ENCODE measurements around the gene GNPTG. TPM values are rescaled to one million over a fixed set of nuclear protein-coding genes. Genes with fewer than 3 reads are reported as not detected.

Gene GNPTG
- total and polyA plus RNA-seq, 2 of the 13 experiments (the other 11 are each of a cell fraction or from before 2014, with no cell fraction given) = 22.7 to 71.1 TPM

DNA sequence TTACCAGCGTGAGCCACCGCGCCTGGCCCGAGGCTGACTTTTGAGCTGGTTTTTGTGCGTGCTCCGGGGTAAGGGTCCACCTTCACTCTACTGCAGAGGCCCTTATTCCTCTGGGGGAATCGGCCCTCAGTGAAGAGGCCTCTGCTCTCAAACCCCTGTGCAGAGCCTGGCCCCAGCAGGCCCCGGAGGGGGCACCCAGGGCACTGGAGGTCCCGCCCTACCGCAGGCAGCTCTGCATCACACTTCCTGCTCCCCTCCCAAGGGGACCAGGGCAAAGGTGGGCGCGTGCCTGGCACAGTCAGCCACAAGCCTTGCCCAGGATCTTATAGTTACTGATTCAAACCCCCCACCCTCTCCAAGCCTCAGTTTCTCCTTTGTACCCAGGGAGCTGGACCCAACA lies 45.9 kb upstream of the GNPTG start (continued):
- TF ChIP-seq, protein P1, sequence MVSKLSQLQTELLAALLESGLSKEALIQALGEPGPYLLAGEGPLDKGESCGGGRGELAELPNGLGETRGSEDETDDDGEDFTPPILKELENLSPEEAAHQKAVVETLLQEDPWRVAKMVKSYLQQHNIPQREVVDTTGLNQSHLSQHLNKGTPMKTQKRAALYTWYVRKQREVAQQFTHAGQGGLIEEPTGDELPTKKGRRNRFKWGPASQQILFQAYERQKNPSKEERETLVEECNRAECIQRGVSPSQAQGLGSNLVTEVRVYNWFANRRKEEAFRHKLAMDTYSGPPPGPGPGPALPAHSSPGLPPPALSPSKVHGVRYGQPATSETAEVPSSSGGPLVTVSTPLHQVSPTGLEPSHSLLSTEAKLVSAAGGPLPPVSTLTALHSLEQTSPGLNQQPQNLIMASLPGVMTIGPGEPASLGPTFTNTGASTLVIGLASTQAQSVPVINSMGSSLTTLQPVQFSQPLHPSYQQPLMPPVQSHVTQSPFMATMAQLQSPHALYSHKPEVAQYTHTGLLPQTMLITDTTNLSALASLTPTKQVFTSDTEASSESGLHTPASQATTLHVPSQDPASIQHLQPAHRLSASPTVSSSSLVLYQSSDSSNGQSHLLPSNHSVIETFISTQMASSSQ (IDR thresholded peaks at IDR 0.05; ENCODE audit: low read depth) = no peak
- TF ChIP-seq, protein P1 (CRISPR knock-in tag; IDR thresholded peaks at IDR 0.05; ENCODE audit: borderline replicate concordance) = no peak
- TF ChIP-seq ZNF264 (CRISPR knock-in tag; IDR thresholded peaks at IDR 0.05) (no peak), HNRNPL (IDR thresholded peaks at IDR 0.05; ENCODE audit: low read depth, low read length) (peak; percentile 92), JUNB (CRISPR knock-in tag; IDR thresholded peaks at IDR 0.05; ENCODE audit: borderline replicate concordance) (no peak), NR2C2 (CRISPR knock-in tag; IDR thresholded peaks at IDR 0.05; ENCODE audit: borderline replicate concordance) (no peak), THAP11 (CRISPR knock-in tag; IDR thresholded peaks at IDR 0.05) (no peak), HMG20A (CRISPR knock-in tag; IDR thresholded peaks at IDR 0.05; ENCODE audit: borderline replicate concordance) (no peak), JUN (CRISPR knock-in tag; IDR thresholded peaks at IDR 0.05) (no peak), FOSL1 (CRISPR knock-in tag; IDR thresholded peaks at IDR 0.05; ENCODE audit: borderline replicate concordance) (no peak), ZNF143 (CRISPR knock-in tag; IDR thresholded peaks at IDR 0.05) (no peak)
- TF ChIP-seq, protein P2, sequence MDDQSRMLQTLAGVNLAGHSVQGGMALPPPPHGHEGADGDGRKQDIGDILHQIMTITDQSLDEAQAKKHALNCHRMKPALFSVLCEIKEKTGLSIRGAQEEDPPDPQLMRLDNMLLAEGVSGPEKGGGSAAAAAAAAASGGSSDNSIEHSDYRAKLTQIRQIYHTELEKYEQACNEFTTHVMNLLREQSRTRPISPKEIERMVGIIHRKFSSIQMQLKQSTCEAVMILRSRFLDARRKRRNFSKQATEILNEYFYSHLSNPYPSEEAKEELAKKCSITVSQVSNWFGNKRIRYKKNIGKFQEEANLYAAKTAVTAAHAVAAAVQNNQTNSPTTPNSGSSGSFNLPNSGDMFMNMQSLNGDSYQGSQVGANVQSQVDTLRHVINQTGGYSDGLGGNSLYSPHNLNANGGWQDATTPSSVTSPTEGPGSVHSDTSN (CRISPR knock-in tag; IDR thresholded peaks at IDR 0.05; ENCODE audit: borderline replicate concordance) = no peak
- TF ChIP-seq, protein P3, sequence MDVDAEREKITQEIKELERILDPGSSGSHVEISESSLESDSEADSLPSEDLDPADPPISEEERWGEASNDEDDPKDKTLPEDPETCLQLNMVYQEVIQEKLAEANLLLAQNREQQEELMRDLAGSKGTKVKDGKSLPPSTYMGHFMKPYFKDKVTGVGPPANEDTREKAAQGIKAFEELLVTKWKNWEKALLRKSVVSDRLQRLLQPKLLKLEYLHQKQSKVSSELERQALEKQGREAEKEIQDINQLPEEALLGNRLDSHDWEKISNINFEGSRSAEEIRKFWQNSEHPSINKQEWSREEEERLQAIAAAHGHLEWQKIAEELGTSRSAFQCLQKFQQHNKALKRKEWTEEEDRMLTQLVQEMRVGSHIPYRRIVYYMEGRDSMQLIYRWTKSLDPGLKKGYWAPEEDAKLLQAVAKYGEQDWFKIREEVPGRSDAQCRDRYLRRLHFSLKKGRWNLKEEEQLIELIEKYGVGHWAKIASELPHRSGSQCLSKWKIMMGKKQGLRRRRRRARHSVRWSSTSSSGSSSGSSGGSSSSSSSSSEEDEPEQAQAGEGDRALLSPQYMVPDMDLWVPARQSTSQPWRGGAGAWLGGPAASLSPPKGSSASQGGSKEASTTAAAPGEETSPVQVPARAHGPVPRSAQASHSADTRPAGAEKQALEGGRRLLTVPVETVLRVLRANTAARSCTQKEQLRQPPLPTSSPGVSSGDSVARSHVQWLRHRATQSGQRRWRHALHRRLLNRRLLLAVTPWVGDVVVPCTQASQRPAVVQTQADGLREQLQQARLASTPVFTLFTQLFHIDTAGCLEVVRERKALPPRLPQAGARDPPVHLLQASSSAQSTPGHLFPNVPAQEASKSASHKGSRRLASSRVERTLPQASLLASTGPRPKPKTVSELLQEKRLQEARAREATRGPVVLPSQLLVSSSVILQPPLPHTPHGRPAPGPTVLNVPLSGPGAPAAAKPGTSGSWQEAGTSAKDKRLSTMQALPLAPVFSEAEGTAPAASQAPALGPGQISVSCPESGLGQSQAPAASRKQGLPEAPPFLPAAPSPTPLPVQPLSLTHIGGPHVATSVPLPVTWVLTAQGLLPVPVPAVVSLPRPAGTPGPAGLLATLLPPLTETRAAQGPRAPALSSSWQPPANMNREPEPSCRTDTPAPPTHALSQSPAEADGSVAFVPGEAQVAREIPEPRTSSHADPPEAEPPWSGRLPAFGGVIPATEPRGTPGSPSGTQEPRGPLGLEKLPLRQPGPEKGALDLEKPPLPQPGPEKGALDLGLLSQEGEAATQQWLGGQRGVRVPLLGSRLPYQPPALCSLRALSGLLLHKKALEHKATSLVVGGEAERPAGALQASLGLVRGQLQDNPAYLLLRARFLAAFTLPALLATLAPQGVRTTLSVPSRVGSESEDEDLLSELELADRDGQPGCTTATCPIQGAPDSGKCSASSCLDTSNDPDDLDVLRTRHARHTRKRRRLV (CRISPR knock-in tag; IDR thresholded peaks at IDR 0.05) = 0 out of 2 replicates have a peak, but pooled peaks have one; percentile 50
- TF ChIP-seq, protein P4, sequence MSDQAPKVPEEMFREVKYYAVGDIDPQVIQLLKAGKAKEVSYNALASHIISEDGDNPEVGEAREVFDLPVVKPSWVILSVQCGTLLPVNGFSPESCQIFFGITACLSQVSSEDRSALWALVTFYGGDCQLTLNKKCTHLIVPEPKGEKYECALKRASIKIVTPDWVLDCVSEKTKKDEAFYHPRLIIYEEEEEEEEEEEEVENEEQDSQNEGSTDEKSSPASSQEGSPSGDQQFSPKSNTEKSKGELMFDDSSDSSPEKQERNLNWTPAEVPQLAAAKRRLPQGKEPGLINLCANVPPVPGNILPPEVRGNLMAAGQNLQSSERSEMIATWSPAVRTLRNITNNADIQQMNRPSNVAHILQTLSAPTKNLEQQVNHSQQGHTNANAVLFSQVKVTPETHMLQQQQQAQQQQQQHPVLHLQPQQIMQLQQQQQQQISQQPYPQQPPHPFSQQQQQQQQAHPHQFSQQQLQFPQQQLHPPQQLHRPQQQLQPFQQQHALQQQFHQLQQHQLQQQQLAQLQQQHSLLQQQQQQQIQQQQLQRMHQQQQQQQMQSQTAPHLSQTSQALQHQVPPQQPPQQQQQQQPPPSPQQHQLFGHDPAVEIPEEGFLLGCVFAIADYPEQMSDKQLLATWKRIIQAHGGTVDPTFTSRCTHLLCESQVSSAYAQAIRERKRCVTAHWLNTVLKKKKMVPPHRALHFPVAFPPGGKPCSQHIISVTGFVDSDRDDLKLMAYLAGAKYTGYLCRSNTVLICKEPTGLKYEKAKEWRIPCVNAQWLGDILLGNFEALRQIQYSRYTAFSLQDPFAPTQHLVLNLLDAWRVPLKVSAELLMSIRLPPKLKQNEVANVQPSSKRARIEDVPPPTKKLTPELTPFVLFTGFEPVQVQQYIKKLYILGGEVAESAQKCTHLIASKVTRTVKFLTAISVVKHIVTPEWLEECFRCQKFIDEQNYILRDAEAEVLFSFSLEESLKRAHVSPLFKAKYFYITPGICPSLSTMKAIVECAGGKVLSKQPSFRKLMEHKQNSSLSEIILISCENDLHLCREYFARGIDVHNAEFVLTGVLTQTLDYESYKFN (CRISPR knock-in tag; conservative IDR thresholded peaks at IDR 0.05) = peak; percentile 48
- TF ChIP-seq, protein P5, sequence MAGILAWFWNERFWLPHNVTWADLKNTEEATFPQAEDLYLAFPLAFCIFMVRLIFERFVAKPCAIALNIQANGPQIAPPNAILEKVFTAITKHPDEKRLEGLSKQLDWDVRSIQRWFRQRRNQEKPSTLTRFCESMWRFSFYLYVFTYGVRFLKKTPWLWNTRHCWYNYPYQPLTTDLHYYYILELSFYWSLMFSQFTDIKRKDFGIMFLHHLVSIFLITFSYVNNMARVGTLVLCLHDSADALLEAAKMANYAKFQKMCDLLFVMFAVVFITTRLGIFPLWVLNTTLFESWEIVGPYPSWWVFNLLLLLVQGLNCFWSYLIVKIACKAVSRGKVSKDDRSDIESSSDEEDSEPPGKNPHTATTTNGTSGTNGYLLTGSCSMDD (CRISPR knock-in tag; IDR thresholded peaks at IDR 0.05) = no peak
